ENCODE results near the gene RITA1.

The RITA1 gene

GRCh38 chr12:113232089-113232839, 46.7 kb downstream of the RITA1 start:
- DNase-seq: no peak

- peak; percentile 67 for DNase-seq
These were observed 47.5 kb downstream of the RITA1 start for GRCh38 chr12:113232840-113233585.

- DNase-seq: no peak
These were observed 48.4 kb downstream of the RITA1 start for GRCh38 chr12:113233967-113234366.

GRCh38 chr12:113234483-113234882, 49.0 kb downstream of the RITA1 start:
- no peak for DNase-seq

GRCh38 chr12:113235976-113236375, 50.5 kb downstream of the RITA1 start:
- no peak for DNase-seq

- DNase-seq: no peak
These were observed 51.2 kb downstream of the RITA1 start for GRCh38 chr12:113236539-113237399.

GRCh38 chr12:113237748-113238147, 52.2 kb downstream of the RITA1 start:
- no peak for DNase-seq

- no peak for DNase-seq
These were observed 52.8 kb downstream of the RITA1 start for GRCh38 chr12:113238309-113238708.

GRCh38 chr12:113239288-113239771, 53.8 kb downstream of the RITA1 start:
- DNase-seq: no peak

- DNase-seq: no peak
These were observed 54.4 kb downstream of the RITA1 start for GRCh38 chr12:113239811-113240331.

GRCh38 chr12:113240395-113240794, 54.9 kb downstream of the RITA1 start:
- no peak for DNase-seq

- DNase-seq: peak; percentile 75
These were observed 55.9 kb downstream of the RITA1 start for GRCh38 chr12:113241191-113242025.
